ENCODE measurements around the gene MBL2.

The MBL2 gene

DNA sequence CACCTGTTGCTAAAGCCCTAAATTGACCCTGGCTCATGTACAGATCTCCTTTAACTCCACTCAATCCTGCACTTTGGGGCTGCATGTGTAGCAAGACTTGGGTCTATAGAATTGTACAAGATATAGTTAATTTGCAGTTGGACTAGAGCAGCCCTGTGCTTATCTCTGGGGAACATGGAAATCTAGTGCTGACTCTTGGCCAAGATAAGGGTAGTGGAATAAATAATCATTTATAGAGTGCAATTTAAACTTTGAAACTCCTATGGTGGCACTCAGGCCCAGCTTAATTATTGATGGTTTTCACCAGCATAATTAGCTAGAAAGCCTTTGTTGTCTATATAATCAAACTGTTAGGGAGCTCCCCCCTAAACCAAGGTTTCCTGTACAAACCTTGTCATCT lies 39.2 kb upstream of the MBL2 start:
- H3K9me3 ChIP-seq (ENCODE audit: insufficient read depth, low read depth, low read length): no peaks in the 10 kb centered on the region
- no peak overlapping the region for H3K4me2 ChIP-seq (ENCODE audit: low read length)
- H4K91ac ChIP-seq (ENCODE audit: low read depth, low read length): no peak overlapping the region
- H3K36me3 ChIP-seq (ENCODE audit: control insufficient read depth in 1 of 2, insufficient read depth in 2 of 2, low read length in 2 of 2): no peaks in the 10 kb centered on the region
- H3K27me3 ChIP-seq (ENCODE audit: insufficient read depth, low read length): no peaks in the 10 kb centered on the region
- H2BK5ac ChIP-seq (ENCODE audit: low read depth, low read length, poor library complexity): no peak overlapping the region
- no peak overlapping the region for H2BK120ac ChIP-seq (ENCODE audit: insufficient read depth, low read length, poor library complexity)
- H3K14ac ChIP-seq (ENCODE audit: low read length): no peak overlapping the region
- H4K12ac ChIP-seq (ENCODE audit: low read depth, low read length): no peak overlapping the region
- H3K79me1 ChIP-seq (ENCODE audit: low read length): no peaks in the 10 kb centered on the region
- no peak overlapping the region for H3K4ac ChIP-seq (ENCODE audit: low read depth, low read length)
- H4K8ac ChIP-seq (ENCODE audit: low read depth, low read length): no peak overlapping the region
- no peak overlapping the region for H2AFZ ChIP-seq (ENCODE audit: insufficient read depth, low read length, poor library complexity)
- H3K27ac ChIP-seq (ENCODE audit: low read depth, low read length): no peak overlapping the region
- no peak overlapping the region for H3K18ac ChIP-seq (ENCODE audit: low read length)
- H2AK5ac ChIP-seq (ENCODE audit: low read length): no peak overlapping the region
- no peak overlapping the region for H3K9ac ChIP-seq (ENCODE audit: low read length)
- no peak overlapping the region for H3K23ac ChIP-seq (ENCODE audit: low read length)
- DNase-seq: no peak
- H3K79me2 ChIP-seq (ENCODE audit: control insufficient read depth, insufficient read depth, low read length, poor library complexity): no peaks in the 10 kb centered on the region
- H2BK12ac ChIP-seq (ENCODE audit: low read length): no peak overlapping the region
- H3K4me3 ChIP-seq (ENCODE audit: low read depth, low read length): no peak overlapping the region
- H3K4me1 ChIP-seq (ENCODE audit: control insufficient read depth in 1 of 2, insufficient read depth in 2 of 2, low read length in 2 of 2): no peaks in the 10 kb centered on the region

DNA sequence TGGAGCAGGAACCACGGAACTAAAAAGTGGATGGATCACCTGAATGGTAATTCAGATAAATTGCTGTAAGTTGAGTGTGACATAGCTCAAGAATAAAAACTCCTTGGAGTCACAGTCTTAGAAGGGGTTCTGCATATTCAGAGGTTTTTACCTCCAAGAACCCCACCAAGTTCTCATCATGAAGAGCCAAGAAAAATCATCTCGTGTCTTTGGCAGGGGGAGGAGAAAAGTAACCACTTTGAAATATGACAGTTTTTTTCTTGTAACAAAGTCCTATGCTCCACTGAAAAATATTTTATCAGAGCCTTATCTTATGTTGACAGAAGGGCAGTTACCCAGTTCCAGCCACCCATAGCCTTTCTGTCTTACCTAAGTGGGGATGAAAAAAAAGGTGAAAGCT lies 38.2 kb upstream of the MBL2 start:
- Histone ChIP-seq H2BK5ac (ENCODE audit: low read depth, low read length, poor library complexity) (no peak overlapping the region), H4K8ac (ENCODE audit: low read depth, low read length) (no peak overlapping the region)

DNA sequence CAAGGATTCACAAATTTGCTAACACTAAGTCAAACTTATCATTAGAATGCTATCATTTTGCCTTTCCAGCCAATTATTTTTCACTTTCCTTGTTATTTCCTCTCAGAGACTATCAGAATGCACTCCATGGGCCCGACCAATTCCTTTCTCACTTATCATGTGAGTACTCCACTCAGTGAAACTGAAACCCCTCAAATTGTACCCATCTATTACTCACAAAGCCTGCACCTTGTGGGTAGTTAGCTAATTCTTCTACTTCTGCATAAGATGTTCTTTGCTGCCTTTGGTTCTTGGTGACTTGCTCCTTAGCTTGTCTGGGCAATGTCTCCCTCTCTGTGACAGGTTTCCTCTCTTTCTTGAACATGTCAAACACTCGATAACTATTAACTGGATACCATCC lies 35.2 kb upstream of the MBL2 start:
- Histone ChIP-seq H2BK12ac (ENCODE audit: low read length) (no peak overlapping the region), H3K9me3 (ENCODE audit: insufficient read depth, low read depth, low read length) (no peaks in the 10 kb centered on the region), H3K27me3 (ENCODE audit: insufficient read depth, low read length) (no peaks in the 10 kb centered on the region), H3K14ac (ENCODE audit: low read length) (no peak overlapping the region), H3K18ac (ENCODE audit: low read length) (no peak overlapping the region), H3K4me1 (ENCODE audit: control insufficient read depth in 1 of 2, insufficient read depth in 2 of 2, low read length in 2 of 2) (no peaks in the 10 kb centered on the region), H2AK5ac (ENCODE audit: low read length) (no peak overlapping the region), H3K4me2 (ENCODE audit: low read length) (no peak overlapping the region), H4K8ac (ENCODE audit: low read depth, low read length) (no peak overlapping the region), H3K79me1 (ENCODE audit: low read length) (no peaks in the 10 kb centered on the region), H4K12ac (ENCODE audit: low read depth, low read length) (no peak overlapping the region), H3K79me2 (ENCODE audit: control insufficient read depth, insufficient read depth, low read length, poor library complexity) (no peaks in the 10 kb centered on the region), H2BK5ac (ENCODE audit: low read depth, low read length, poor library complexity) (no peak overlapping the region), H3K23ac (ENCODE audit: low read length) (no peak overlapping the region), H2AFZ (ENCODE audit: insufficient read depth, low read length, poor library complexity) (no peak overlapping the region), H4K91ac (ENCODE audit: low read depth, low read length) (no peak overlapping the region), H3K27ac (ENCODE audit: low read depth, low read length) (no peak overlapping the region), H3K9ac (ENCODE audit: low read length) (no peak overlapping the region), H3K4ac (ENCODE audit: low read depth, low read length) (no peak overlapping the region), H3K4me3 (ENCODE audit: low read depth, low read length) (no peak overlapping the region), H2BK120ac (ENCODE audit: insufficient read depth, low read length, poor library complexity) (no peak overlapping the region), H3K36me3 (ENCODE audit: control insufficient read depth in 1 of 2, insufficient read depth in 2 of 2, low read length in 2 of 2) (no peaks in the 10 kb centered on the region)
- DNase-seq: no peak
- WGBS (ENCODE audit: extremely low coverage, insufficient coverage, insufficient read length): no CpG with 5 or more reads among the region's 2 CpGs

More for the DNA sequence above, 38.2 kb upstream of the MBL2 start:
- no CpG with 5 or more reads among the region's 2 CpGs for WGBS (ENCODE audit: extremely low coverage, insufficient coverage, insufficient read length)
- no peak overlapping the region for H3K4me3 ChIP-seq (ENCODE audit: low read depth, low read length)
- no peak overlapping the region for H3K27ac ChIP-seq (ENCODE audit: low read depth, low read length)
- no peak overlapping the region for H3K4ac ChIP-seq (ENCODE audit: low read depth, low read length)
- H3K79me2 ChIP-seq (ENCODE audit: control insufficient read depth, insufficient read depth, low read length, poor library complexity): no peaks in the 10 kb centered on the region
- no peak overlapping the region for H3K9ac ChIP-seq (ENCODE audit: low read length)
- no peak overlapping the region for H2AK5ac ChIP-seq (ENCODE audit: low read length)
- H2AFZ ChIP-seq (ENCODE audit: insufficient read depth, low read length, poor library complexity): no peak overlapping the region
- H3K4me1 ChIP-seq (ENCODE audit: control insufficient read depth in 1 of 2, insufficient read depth in 2 of 2, low read length in 2 of 2): no peaks in the 10 kb centered on the region
- no peaks in the 10 kb centered on the region for H3K9me3 ChIP-seq (ENCODE audit: insufficient read depth, low read depth, low read length)
- DNase-seq: no peak
- H4K91ac ChIP-seq (ENCODE audit: low read depth, low read length): no peak overlapping the region
- no peak overlapping the region for H2BK120ac ChIP-seq (ENCODE audit: insufficient read depth, low read length, poor library complexity)
- H3K79me1 ChIP-seq (ENCODE audit: low read length): no peaks in the 10 kb centered on the region
- no peak overlapping the region for H2BK12ac ChIP-seq (ENCODE audit: low read length)
- H3K36me3 ChIP-seq (ENCODE audit: control insufficient read depth in 1 of 2, insufficient read depth in 2 of 2, low read length in 2 of 2): no peaks in the 10 kb centered on the region
- H3K14ac ChIP-seq (ENCODE audit: low read length): no peak overlapping the region
- H3K18ac ChIP-seq (ENCODE audit: low read length): no peak overlapping the region
- no peak overlapping the region for H3K23ac ChIP-seq (ENCODE audit: low read length)
- H3K27me3 ChIP-seq (ENCODE audit: insufficient read depth, low read length): no peaks in the 10 kb centered on the region
- no peak overlapping the region for H3K4me2 ChIP-seq (ENCODE audit: low read length)
- H4K12ac ChIP-seq (ENCODE audit: low read depth, low read length): no peak overlapping the region

DNA sequence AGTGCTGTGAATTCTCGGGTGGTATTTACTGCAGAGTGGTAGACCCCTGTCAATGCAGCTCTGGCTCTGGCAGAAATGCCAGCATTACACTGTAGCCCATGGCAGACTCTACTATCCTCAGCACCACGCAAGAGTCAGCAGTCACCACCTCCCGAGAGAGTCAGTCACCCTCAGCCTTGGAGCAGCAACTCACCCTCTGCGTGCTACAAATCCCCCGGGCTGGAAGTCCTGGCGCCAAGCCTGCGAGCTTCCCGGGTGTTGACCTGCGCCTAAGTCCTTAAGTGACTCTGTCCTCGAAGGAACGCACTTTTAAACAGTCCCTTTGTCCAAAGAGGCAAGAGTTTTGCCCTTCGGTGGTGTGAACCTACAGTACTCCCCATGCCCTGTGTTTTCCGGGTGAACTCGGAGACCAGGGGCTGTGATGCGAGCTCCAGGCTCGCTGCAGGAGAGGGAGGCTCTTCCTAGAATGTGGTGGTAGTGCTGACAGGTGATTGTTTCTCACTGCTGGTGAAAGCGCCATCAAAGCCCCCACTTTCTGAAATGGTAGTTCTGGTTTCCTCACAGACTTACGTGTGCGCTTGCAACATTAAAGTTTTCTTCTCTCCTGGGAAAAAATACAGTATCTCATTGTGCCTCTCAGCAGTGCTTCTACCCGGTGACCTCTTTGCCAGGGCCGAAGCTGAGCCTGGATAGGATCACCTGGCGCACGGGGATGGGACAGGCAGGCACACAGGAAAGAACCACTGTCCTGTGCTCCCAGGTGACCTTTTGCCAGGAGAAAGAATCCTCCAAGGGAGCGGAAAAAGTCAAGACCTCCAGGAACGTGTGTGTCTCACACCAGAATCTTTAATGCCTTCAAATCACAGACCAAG lies 33.1 kb upstream of the MBL2 start:
- H3K9ac ChIP-seq (ENCODE audit: low read length): no peak overlapping the region
- no peaks in the 10 kb centered on the region for H3K79me2 ChIP-seq (ENCODE audit: control insufficient read depth, insufficient read depth, low read length, poor library complexity)
- no CpG with 5 or more reads among the region's 25 CpGs for WGBS (ENCODE audit: extremely low coverage, insufficient coverage, insufficient read length)
- H3K4ac ChIP-seq (ENCODE audit: low read depth, low read length): no peak overlapping the region
- H3K27me3 ChIP-seq (ENCODE audit: insufficient read depth, low read length): no peaks in the 10 kb centered on the region
- no peak overlapping the region for H2AFZ ChIP-seq (ENCODE audit: insufficient read depth, low read length, poor library complexity)
- H4K91ac ChIP-seq (ENCODE audit: low read depth, low read length): no peak overlapping the region
- no peak overlapping the region for H3K4me3 ChIP-seq (ENCODE audit: low read depth, low read length)
- no peaks in the 10 kb centered on the region for H3K9me3 ChIP-seq (ENCODE audit: insufficient read depth, low read depth, low read length)
- no peak overlapping the region for H3K4me2 ChIP-seq (ENCODE audit: low read length)
- no peak overlapping the region for H3K18ac ChIP-seq (ENCODE audit: low read length)
- no peak overlapping the region for H2AK5ac ChIP-seq (ENCODE audit: low read length)
- H4K12ac ChIP-seq (ENCODE audit: low read depth, low read length): no peak overlapping the region
- H4K8ac ChIP-seq (ENCODE audit: low read depth, low read length): no peak overlapping the region
- no peak overlapping the region for H3K14ac ChIP-seq (ENCODE audit: low read length)
- no peaks in the 10 kb centered on the region for H3K4me1 ChIP-seq (ENCODE audit: control insufficient read depth in 1 of 2, insufficient read depth in 2 of 2, low read length in 2 of 2)
- no peak overlapping the region for H3K23ac ChIP-seq (ENCODE audit: low read length)
- H3K27ac ChIP-seq (ENCODE audit: low read depth, low read length): no peak overlapping the region
- no peak overlapping the region for H2BK12ac ChIP-seq (ENCODE audit: low read length)
- no peaks in the 10 kb centered on the region for H3K36me3 ChIP-seq (ENCODE audit: control insufficient read depth in 1 of 2, insufficient read depth in 2 of 2, low read length in 2 of 2)
- DNase-seq: no peak
- H2BK5ac ChIP-seq (ENCODE audit: low read depth, low read length, poor library complexity): no peak overlapping the region
- no peaks in the 10 kb centered on the region for H3K79me1 ChIP-seq (ENCODE audit: low read length)
- H2BK120ac ChIP-seq (ENCODE audit: insufficient read depth, low read length, poor library complexity): no peak overlapping the region

All from trophoblast cell (in vitro differentiated cells and primary cell).